Measurements from ENCODE around the gene ST13.

DNA sequence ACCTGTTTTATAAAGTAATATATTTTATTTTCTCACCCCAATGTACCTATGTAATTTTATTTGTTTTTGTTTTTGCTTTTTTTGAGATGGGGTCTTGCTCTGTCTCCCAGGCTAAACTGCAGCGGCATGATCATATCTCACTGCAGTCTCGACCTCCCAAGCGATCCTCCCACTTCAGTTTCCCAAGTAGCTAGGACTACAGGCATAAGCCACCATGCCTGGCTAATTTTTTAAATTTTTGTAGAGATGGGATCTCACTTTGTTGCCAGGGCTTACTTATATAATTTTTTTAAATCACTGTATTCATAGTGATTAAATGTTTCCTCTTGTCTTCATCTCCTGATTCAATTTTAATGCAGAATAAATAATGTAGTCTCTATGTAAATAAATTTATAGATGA is 18.7 kb upstream of the ST13 start:
- TF ChIP-seq, protein P1, sequence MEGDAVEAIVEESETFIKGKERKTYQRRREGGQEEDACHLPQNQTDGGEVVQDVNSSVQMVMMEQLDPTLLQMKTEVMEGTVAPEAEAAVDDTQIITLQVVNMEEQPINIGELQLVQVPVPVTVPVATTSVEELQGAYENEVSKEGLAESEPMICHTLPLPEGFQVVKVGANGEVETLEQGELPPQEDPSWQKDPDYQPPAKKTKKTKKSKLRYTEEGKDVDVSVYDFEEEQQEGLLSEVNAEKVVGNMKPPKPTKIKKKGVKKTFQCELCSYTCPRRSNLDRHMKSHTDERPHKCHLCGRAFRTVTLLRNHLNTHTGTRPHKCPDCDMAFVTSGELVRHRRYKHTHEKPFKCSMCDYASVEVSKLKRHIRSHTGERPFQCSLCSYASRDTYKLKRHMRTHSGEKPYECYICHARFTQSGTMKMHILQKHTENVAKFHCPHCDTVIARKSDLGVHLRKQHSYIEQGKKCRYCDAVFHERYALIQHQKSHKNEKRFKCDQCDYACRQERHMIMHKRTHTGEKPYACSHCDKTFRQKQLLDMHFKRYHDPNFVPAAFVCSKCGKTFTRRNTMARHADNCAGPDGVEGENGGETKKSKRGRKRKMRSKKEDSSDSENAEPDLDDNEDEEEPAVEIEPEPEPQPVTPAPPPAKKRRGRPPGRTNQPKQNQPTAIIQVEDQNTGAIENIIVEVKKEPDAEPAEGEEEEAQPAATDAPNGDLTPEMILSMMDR (IDR thresholded peaks at IDR 0.05): no peak
- no peak for TF ChIP-seq POLR2A (IDR thresholded peaks at IDR 0.05)

Measured in testis (tissue), 2 donors.